NT2/D1 (cell line): Measurements from ENCODE around the gene CMTM4.

Experiments used
- SUZ12 ChIP-seq: IDR thresholded peaks from 2 replicates; pipeline ENCODE4 v1.6.1; 2011; ENCODE audit not compliant: insufficient read length, insufficient read depth; ENCODE audit errors: extremely low read depth
- YY1 ChIP-seq: IDR thresholded peaks from 2 replicates; pipeline ENCODE4 v1.6.1; 2011; ENCODE audit not compliant: insufficient read length, insufficient read depth
- ZNF274 ChIP-seq: IDR thresholded peaks from 2 replicates; pipeline ENCODE4 v1.6.1; 2011; ENCODE audit warnings: mild to moderate bottlenecking, low read depth, low read length

DNA sequence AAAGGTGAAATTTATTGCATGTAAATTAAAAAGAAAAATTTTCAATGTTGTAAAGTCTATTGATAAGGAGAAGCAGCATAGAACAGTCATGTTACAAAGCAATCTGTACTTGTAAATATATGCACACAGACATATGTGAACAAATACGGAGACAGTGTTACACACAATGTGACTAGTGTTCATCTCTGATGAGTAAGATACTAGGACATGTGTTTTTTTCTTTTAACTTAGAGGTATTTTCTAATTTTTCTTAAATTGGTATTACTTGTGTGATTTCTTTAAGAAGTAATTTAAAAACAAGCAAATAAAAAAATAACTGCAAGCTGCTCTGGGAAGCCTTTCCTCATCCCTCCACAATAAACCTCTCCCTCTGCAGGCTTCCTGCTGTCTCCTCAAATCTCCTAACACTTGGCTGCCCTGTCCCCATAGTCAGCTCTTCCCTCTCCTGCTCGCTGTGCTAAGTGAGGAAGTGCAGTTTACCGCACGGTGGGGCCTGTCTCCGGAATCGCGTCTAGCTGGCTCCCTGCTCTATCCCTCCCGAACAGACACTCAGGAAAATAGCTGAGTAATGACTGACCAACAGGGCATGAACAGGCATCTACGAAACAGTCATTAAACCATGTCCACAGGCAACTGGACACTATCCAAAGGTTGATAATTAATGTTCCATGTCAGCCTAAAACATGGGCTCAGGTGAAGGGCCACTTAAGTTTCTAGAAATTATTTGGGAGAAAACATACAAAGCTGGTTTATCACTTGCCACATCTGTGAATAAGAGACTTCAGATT lies 35.9 kb downstream of the CMTM4 start:
- TF ChIP-seq YY1 (no peak), ZNF274 (no peak), SUZ12 (no peak)
